HFF-Myc (cell line): Measurements from ENCODE around the gene LIMS4.
"Not testable (repeated sequence)": the region's sequence is repeated elsewhere in the genome, so short reads cannot be mapped to it uniquely, and the experiment has no call there.

Experiments
- DNase-seq: peaks from one replicate; pipeline ENCODE4 v3.0.0-alpha.2; 2011; ENCODE audit warnings: low read depth; ENCODE audit errors: extremely low read depth
- H3K4me3 ChIP-seq: replicated peaks from 2 replicates; pipeline ENCODE4 v1.5.1; 2011; ENCODE audit warnings: low read depth, mild to moderate bottlenecking, control low read depth, low read length

Gene LIMS4

DNA sequence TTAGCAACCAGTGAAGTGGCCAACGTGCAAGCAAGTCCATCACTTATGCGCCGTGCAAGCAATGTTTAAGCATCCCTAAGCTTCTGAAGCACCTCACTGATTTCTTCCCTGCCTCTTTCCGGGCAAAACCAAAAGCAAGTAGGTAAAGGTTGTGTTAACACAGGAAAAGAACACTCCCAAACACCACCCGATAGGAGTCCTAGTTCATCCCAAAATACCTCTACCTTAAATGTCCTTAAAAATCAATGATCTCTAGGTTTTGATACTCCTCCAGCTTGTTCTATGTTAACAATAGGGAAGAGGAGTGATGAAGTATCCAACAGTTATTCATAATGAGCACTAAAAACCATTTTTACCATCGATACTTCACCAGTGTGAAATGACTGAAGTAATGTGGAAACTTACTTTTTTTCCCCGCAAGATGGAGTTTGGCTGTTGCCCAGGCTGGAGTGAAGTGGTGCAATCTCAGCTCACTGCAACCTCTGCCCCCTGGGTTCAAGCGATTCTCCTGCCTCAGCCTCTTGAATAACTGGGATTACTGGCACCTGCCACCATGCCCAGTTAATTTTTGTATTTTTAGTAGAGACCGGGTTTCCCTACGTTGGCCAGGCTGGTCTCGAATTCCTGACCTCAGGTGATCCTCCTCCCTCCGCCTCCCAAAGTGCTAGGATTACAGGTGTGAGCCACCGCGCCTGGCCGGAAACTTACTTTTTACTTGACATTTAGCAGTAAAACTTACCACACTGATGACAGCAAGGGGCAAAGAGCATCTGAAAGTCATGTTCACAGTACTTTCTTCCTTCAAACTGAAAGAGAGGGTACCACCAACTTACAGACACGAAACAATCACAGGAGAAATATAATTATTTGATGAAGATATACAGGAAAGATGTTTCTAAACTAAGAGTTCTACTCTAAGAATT, 16.1 kb downstream of the LIMS4 start:
- not testable (repeated sequence) for DNase-seq, H3K4me3 ChIP-seq

DNA sequence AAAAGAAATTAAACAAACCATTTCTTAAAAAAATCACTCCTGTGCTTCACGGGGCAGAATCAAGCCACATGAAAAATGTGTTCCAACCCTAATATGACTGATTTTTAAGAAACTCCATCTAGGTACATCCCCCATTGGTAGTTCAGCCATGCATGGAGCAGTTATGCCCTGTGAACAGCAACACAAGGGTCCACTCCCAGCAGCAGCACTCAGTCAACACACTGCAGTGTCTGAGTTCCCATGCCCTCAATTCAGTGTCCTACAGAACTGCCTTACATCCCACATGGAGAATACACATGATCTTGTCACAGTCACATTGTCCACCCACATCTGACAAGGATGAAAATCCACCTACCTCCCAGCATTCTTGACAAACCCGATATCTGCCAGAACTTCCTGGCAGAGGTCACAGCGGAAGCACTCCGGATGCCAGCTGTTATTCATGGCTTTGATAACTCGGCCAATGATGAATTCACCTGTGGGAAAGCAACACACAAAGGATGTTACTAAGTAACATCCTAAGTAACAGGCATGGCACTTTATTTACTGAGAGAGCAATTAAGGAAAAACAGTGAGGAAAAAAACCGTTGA, 17.4 kb downstream of the LIMS4 start:
- H3K4me3 ChIP-seq, DNase-seq: not testable (repeated sequence)

DNA sequence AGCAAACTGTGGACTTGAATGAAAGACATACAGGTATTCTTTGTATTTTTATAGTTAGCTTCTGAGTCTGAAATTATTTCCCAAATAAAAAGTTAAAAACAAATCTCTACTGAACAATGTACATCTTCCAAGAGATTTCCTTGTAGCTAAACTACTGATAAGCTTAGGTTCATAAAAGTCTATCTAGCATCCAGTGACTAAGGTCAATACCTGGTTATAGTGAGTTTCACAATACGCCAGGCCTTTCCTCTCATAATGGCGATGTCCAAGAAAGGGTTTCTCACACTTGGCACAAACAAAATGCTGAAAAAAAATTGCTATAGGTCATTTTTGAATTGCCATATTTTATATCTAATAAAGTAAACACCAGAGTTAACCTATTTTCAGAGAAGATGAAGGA, 21.7 kb downstream of the LIMS4 start:
- not testable (repeated sequence) for H3K4me3 ChIP-seq, DNase-seq

DNA sequence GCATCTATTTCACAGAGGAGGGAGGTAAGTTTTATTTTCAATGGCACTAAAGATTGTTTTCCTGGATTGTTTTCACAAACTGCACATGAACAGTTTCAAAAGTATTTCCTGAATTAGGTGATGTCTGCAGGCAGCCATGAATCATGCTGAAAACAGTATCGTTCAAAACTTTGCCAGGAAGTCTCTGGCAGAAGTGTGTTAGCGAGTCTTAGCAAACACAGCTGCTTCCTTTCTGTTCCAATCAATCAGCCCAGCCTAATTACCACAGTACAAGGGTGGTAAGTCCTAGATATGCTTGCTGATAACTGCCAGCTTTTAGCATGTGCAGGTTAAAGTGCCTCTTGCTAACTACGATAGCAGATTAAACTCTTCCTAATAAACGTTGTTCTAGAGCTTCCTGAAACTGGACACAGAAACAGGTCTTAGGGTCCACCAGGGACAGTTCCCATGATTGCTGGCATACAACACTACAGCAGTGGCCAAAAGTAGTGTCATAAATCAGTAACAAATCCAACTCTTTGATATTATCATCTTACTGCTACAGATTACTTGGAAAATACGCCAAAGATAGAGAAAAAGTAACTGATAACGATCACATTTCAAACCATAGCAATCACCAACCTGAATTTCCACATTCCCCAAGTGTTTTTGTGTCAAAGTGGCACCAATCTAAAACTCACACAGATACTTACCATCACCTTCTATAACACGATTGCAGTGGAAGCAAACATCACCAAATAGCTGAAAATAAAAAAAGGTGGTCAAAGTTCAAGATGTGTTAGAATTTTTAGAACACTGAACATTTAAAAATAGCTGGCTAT, 23.3 kb downstream of the LIMS4 start:
- H3K4me3 ChIP-seq, DNase-seq: not testable (repeated sequence)

DNA sequence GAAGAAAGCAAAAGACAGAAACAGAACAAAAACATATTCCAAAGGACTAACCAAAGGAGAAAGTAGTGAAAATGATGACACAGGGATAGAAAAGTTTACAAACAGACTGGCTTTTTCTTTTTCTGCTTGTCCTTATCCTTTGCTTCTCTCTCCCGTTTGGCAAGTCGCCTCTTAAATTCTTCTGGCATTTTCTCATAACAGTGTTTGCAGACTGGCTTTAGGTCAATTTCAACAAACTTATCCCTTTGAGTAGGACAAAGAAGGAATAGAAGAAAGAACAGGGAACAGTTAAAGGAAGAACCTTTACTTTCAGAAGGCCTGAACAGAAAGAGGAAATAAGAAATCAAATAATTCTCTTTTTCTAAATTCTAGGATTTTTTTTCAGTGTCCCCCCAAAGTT, 26.0 kb downstream of the LIMS4 start:
- H3K4me3 ChIP-seq, DNase-seq: not testable (repeated sequence)

DNA sequence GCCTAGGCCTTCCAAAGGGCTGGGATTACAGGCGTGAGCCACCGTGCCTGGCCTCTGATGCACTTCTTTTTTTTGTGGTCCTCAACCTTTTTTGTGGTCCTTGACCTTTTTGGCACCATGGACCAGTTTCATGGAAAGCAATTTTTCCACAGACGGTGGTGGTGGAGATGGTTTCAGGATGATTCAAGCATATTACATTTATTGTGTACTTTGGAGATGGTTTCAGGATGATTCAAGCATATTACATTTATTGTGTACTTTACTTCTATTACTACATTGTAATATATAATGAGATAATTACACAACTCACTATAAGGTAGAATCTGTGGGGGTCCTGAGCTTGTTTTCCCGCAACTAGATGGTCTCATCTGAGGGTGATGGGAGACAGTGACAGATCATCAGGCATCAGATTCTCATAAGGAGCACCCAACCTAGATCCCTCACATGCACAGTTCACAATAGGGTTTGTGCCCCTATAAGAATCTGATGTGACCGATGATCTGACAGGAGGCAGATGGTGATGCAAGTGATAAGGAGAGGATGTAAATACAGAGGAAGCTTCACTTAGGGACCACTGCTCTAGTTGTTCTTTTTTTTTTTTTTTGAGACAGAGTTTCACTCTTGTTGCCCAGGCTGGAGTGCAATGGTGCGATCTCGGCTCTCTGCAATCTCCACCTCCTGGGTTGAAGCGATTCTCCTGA, 29.2 kb downstream of the LIMS4 start:
- not testable (repeated sequence) for H3K4me3 ChIP-seq, DNase-seq

DNA sequence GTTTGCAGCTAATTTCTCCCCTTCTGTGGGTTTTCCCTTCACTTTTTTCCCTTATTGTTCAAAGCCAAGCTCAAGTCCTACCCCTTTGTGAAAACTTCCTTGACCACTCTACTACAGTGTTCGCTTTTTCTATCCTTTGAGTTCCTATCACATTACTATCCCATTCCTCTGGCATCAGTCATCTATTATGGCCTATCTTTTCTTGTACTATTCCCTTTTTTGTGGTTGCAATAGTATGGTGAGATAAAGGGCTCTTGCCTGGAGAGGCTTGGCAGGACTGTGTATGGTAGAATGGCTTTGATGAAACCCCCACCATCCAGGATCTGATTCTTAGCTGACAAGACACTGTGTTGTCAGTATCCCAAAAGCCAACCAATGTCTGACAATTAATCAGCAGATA, 30.7 kb downstream of the LIMS4 start:
- not testable (repeated sequence) for DNase-seq, H3K4me3 ChIP-seq

DNA sequence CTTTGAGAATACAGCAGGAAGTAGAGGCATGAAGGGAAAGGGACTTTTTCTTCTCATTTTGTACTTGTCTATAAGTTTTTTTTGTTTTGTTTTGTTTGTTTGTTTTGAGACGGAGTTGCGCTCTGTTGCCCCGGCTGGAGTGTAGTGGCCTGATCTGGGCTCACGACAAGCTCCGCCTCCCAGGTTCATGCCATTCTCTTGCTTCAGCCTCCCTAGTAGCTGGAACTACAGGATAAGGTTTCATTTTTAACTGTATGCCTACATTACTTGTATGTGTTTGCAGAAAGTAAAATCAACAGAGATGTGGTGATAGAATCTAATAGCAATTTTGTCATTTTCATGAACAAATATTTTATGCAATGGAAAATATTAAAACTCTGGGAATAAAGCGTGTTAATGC, 38.1 kb downstream of the LIMS4 start:
- not testable (repeated sequence) for DNase-seq

DNA sequence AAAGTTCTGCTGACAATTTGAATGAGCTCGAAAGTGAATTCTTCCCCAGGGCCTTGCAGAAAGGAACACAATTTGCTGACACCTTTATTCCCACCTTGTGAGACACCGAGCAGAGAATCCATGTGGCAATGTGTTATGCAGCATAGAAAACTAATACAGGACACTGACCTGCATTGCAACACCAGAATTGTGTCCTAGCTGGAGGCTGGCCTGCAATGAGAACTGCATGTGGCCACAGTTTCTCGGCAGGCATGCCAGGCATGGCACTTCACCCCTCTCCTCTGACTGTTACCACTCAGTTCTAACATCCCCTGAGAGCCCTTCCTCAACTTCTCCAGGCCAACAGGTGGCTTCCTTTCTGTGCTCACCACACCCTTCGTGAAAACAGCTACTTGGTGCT, 46.9 kb downstream of the LIMS4 start:
- not testable (repeated sequence) for H3K4me3 ChIP-seq, DNase-seq

More for the DNA sequence above, 38.1 kb downstream of the LIMS4 start:
- not testable (repeated sequence) for H3K4me3 ChIP-seq

DNA sequence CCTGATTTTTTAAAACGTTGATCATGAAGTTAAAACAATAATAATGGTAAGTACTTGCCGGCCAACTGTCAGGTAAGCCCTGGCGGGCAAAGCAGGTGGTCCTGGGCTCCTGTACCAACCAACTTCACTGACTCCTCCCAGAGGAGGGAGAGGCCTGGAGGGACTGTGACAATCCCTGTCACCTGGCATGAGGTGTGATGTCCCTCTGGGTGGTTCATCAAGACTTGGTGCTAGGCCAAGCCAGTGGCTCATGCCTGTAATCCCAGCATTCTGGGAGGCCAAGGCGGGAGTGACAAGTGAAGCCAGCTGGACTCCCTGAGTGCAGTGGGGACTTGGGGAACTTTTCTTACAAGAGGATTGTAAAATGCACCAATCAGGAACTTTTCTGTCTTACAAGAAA, 48.2 kb downstream of the LIMS4 start:
- H3K4me3 ChIP-seq, DNase-seq: not testable (repeated sequence)

DNA sequence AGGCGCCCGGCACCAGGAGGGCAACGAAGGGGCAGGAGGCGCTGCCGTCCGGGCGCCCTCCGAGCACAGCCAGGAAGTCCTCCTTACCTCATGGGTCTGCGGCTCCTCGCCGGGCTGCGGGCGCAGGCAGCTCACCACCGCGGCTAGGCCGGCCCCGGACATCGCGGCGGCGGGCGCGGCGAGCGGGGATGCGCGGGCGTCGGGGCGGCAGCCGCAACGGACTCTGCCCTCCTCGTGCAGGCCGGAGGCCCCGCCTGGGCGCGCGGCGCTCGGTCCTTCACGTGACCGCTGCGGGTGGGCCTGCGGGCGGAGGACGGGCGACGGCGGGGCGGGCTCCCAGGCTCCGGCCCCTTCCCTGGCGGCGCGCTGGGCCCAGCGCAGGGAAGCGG, 49.0 kb downstream of the LIMS4 start:
- not testable (repeated sequence) for DNase-seq

DNA sequence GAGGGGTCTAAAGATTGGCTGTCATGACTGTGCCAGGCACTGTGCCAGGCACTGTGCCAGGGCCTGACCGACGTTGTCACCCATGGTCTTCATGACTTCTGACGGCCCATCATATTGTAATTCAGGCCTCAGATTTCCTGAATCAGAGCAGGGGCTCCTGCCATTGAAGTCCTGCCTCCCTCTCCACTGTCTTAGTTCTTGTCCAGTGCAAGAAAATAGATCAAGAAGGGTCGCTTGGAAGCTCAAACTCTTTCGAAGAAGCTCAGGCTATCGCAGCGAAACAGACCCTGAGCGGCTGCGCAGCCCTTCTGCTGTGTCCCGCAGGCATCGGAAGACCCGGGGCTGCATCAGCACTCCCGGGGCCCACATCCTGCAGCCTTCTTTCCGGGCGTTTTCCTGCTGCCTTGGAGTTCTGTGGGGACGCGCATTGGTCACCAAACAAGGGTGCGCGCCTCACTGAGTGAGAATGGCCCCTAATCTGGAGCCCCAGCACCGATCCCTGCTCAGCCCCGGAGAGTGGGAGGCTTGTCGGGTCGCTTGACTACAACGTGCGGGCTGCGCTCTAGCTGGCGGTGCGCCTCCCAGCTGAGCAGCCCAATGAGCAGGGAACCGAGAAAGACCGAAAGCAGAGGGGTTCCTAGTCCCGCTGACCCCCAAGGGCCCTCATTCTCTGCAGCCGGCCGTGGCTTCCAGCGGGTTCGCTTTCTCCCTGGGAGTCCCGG, 49.6 kb downstream of the LIMS4 start:
- not testable (repeated sequence) for H3K4me3 ChIP-seq, DNase-seq

More for the DNA sequence above, 49.0 kb downstream of the LIMS4 start:
- not testable (repeated sequence) for H3K4me3 ChIP-seq

DNA sequence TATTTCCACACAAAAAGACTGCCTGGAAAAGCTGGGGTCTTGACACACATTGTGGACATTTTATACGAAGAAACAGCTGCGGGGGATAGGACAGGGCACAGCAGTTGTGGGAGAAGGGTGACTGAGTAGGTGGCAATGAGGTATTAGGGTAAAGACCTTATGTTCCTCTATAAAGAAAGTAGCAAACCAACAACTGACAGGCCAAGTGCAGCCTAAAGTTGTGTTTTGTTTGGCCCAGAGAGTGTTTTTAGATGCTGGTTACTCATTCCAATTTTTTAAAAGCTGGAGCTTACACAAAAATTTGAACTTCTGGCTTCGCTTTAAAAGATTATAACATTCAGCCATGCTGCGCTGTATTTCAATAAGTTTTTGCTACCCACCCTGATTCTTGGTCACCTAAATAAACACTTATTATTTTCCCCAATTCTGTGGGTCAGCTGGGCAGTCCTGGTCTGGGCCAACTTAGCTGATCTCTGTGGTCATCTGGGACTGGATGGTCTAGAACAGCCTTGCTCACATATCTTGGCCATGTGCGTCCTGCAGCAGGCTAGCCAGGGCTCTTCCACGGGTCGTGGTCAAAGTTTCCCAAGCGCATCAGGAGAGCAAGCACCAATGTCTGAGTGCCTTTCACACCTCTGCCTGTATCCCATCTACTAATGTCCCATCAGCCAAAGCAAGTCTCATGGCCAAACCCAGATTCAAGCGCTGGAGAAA, 51.8 kb downstream of the LIMS4 start:
- DNase-seq: not testable (repeated sequence)

DNA sequence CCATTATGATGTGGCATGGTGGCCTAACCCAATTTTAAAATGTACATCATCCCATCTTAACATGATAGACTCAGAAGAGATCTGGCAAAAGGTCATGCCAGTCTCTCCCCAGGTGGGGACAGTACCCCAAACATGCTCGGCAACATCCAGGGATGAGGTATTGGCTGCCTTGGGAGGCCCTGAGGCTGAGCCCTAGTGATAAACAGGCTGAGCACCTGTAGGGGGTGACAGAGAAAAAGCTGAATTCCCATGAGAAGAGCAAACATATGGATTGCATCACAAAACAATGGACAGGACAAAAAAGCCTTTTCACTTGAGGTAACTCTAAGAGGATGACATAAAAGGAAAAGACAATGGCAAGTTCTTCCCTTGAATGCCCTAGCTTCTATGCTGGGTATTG, 65.5 kb downstream of the LIMS4 start:
- not testable (repeated sequence) for DNase-seq, H3K4me3 ChIP-seq

More for the DNA sequence above, 51.8 kb downstream of the LIMS4 start:
- not testable (repeated sequence) for H3K4me3 ChIP-seq

DNA sequence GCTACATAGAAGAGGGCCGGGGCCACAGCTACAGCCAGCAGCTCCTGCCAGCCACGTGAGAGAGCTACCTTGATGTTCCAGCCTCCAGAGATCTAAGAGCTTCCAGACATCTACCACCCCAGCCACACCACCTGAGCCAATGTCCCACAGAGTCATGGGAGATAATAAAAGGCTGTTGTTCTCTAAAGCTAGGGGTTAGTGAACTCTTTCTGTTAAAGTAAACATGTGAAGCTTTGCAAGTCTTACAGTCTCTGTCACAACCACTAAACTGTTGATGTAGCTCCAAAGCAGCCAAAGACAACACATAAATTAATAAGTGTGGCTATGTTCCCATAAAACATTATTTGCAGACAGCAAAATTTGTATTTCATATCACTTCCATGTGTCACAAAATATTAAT, 67.6 kb downstream of the LIMS4 start:
- not testable (repeated sequence) for H3K4me3 ChIP-seq, DNase-seq

DNA sequence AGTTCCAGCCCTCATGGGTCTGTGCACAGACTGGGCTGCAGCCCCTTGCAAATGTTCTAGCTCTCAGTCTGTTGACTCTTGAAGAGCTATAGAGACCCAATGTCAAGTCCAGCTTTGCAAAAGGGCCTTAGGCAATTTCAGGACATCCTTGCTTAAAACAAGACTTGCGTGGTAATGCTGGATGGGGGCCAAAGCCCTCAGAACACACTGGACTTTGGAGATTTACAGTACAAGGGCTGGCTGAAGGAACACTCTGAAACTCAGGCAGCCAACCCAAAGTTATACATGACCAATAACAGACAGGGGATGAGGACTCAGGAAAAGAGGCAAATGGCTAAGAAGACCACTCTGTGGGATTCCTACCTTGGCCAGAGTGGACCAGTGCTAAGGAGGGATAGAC, 68.4 kb downstream of the LIMS4 start:
- not testable (repeated sequence) for H3K4me3 ChIP-seq, DNase-seq

DNA sequence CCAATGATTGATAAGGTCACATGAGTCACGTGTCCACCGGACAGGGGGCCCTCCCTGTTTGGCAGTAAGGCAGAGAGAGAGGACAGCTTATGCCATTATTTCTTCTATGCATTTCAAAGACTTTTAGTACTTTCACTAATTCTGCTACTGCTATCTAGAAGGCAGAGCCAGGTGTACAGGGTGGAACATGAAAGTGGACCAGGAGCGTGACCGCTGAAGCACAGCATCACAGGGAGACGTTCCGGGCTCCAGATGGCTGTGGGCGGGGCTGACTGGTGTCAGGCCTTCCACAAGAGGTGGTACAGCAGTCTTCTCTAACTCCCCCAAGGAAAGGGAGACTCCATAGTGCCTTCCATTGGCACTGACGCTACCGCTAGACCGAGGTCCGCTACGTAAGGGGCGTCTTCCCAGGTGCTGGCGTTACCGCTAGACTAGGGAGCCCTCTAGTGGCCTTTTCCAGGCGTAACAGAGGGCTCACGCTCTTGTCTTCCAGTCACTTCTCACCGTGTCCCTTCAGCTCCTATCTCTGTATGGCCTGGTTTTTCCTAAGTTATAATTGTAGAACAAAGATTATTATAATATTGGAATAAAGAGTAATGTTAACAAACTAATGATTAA, 71.5 kb downstream of the LIMS4 start:
- not testable (repeated sequence) for H3K4me3 ChIP-seq, DNase-seq
